ENCODE data around the gene TBC1D20. TPM values are rescaled to one million over a fixed set of nuclear protein-coding genes. Genes with fewer than 3 reads are reported as not detected.

The TBC1D20 gene
- total and polyA plus RNA-seq, 2 of the 4 experiments (the other 2 are of a cell fraction), result 39.1 to 42.8 TPM

GRCh38 chr20:428658-429200, 33.6 kb downstream of the TBC1D20 start (continued):
- TF ChIP-seq MAFK (IDR thresholded peaks at IDR 0.05; ENCODE audit: low read depth, low read length) (no peak), POLR2A (IDR thresholded peaks at IDR 0.05; ENCODE audit: low read depth, low read length) (no peak)
- TF ChIP-seq, protein P1, sequence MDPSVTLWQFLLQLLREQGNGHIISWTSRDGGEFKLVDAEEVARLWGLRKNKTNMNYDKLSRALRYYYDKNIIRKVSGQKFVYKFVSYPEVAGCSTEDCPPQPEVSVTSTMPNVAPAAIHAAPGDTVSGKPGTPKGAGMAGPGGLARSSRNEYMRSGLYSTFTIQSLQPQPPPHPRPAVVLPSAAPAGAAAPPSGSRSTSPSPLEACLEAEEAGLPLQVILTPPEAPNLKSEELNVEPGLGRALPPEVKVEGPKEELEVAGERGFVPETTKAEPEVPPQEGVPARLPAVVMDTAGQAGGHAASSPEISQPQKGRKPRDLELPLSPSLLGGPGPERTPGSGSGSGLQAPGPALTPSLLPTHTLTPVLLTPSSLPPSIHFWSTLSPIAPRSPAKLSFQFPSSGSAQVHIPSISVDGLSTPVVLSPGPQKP (IDR thresholded peaks at IDR 0.05; ENCODE audit: borderline replicate concordance, low read depth, low read length), result no peak

DNA sequence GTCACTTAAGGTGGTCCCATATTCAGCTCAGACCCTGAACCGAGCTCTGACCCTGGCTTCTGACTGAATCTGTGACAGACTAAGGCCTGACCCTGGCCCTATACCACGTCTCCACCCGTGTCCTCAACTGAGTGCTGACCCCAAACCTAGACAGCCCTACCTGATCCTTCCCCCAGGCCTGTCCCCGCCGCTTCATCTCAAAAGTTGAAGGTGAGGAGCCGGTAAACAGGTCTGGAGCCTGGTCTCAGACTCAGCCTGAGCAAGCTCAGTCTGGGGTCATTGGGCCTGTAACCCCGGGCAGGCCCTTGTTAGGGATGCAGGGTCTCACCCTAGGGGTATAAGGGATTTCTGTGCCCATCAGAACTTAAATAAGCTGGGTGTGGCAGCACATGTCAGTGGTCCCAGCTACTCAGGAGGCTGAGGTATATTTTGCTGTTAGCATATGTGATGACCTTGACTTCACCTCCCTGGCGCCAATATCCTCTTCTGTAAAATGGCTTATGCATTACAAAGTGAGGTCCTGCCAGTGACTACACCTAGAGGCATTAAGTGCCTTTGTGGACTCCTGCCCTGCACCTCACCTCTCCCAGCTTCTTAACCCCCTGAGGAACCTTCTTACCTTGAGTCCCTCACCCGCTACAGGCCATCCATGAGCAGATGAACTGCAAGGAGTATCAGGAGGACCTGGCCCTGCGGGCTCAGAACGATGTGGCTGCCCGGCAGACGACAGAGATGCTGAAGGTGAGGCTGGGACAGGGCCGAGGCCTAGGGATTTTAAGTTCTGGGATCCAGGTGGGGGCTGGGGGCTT, 34.3 kb downstream of the TBC1D20 start:
- Histone ChIP-seq H3K9me3 (ENCODE audit: control insufficient read depth, insufficient read depth, low read length) (no peaks in the 10 kb centered on the region), H2BK15ac (ENCODE audit: low read depth, low read length) (no peak overlapping the region), H4K5ac (ENCODE audit: low read depth, low read length) (no peak overlapping the region), H3K4ac (ENCODE audit: low read depth, low read length) (no peak overlapping the region), H3K4me1 (ENCODE audit: control insufficient read depth, insufficient read depth, low read length) (no peaks in the 10 kb centered on the region), H3K4me3 (ENCODE audit: insufficient read depth, low read depth, low read length) (no peak overlapping the region), H3K4me2 (ENCODE audit: low read depth, low read length) (no peak overlapping the region), H2BK20ac (ENCODE audit: low read depth, low read length) (no peak overlapping the region), H2AFZ (replicated peaks; ENCODE audit: low read length, poor library complexity) (no peak overlapping the region), H2AK5ac (ENCODE audit: low read depth, low read length) (no peak overlapping the region), H4K8ac (ENCODE audit: low read depth in 2 of 2, low read length in 2 of 2) (no peak overlapping the region), H3K9me1 (ENCODE audit: insufficient read depth, low read length) (no peaks in the 10 kb centered on the region; the same call in 1 of the 2 replicates), H3K79me1 (ENCODE audit: low read depth in 1 of 2, low read length in 2 of 2) (peaks cover 0 to 31% of the 10 kb centered on the region in 2 experiments; a peak in 3 of 4 replicates), H2BK5ac (ENCODE audit: low read depth, low read length, poor library complexity, severe bottlenecking) (no peak overlapping the region), H4K91ac (ENCODE audit: insufficient read depth, low read depth, low read length) (no peak overlapping the region), H3K23ac (ENCODE audit: low read depth, low read length) (no peak overlapping the region), H3K18ac (ENCODE audit: low read depth, low read length) (no peak overlapping the region), H3K27ac (ENCODE audit: insufficient read depth, low read length) (no peak overlapping the region), H3K36me3 (ENCODE audit: control insufficient read depth, insufficient read depth, low read length) (peaks cover 58% of the 10 kb centered on the region), H2AK9ac (replicated peaks; ENCODE audit: low read depth, low read length, poor library complexity) (peak overlapping the region; percentile 10), H3K56ac (ENCODE audit: extremely low read depth, insufficient read depth, low read length) (no peak overlapping the region), H2BK120ac (ENCODE audit: low read depth, low read length) (no peak overlapping the region), H3K9ac (ENCODE audit: low read depth, low read length) (no peak overlapping the region), H3K14ac (replicated peaks; ENCODE audit: low read depth, low read length) (no peak overlapping the region), H3K27me3 (ENCODE audit: control insufficient read depth, insufficient read depth, low read length) (no peaks in the 10 kb centered on the region), H4K20me1 (ENCODE audit: insufficient read depth, low read length) (peaks cover 17% of the 10 kb centered on the region)
- ATAC-seq (ENCODE audit: low read depth), result no peak
- no peak for DNase-seq
- ChIA-PET POLR2A (ENCODE audit: unreplicated experiment) (no interaction called here), CTCF (no interaction called here)
- in situ Hi-C loops (cut with MboI; ENCODE audit: low sequenced_read_pairs) (no loop called here), intact Hi-C loops (cut with micrococcal nuclease) (loop anchor here (2.0 kb wide), 1 partner anchor 17 kb away; no protein-coding TSS in a partner anchor), dilution Hi-C loops (cut with HindIII; ENCODE audit: low sequenced_read_pairs, unreplicated experiment) (no loop called here)
- BruUV-seq (replicated peaks), result no TSS peak
- 87% methylated on average over 6 of the region's 14 CpGs; no CpG with 5 or more reads in 1 of the 2 experiments for WGBS, 2 experiments (ENCODE audit: extremely low coverage in 2 of 2, insufficient read length in 1 of 2)
- TF ChIP-seq RAD21 (IDR thresholded peaks at IDR 0.05; ENCODE audit: low read length) (no peak), FOS (IDR thresholded peaks at IDR 0.05; ENCODE audit: low read depth, low read length) (no peak), CTCF (conservative IDR thresholded peaks at IDR 0.05; ENCODE audit: low read depth, low read length) (no peak), MXI1 (IDR thresholded peaks at IDR 0.05; ENCODE audit: borderline replicate concordance, low read depth, low read length) (no peak), MAZ (IDR thresholded peaks at IDR 0.05; ENCODE audit: borderline replicate concordance, low read depth, low read length) (no peak), RFX5 (IDR thresholded peaks at IDR 0.05; ENCODE audit: low read depth, low read length) (no peak), MAFK (IDR thresholded peaks at IDR 0.05; ENCODE audit: low read depth, low read length) (no peak)
- TF ChIP-seq, protein P1 (IDR thresholded peaks at IDR 0.05; ENCODE audit: borderline replicate concordance, low read depth, low read length), result no peak

Data from IMR-90 (cell line).